B cell (primary cell): ENCODE data around the gene AFTPH. TPM values are rescaled to one million over a fixed set of nuclear protein-coding genes. Genes with fewer than 3 reads are reported as not detected.

Source experiments
- ATAC-seq: fragments of 200-7000 bp; cut with Tn5 transposase; one replicate; pipeline ENCODE4 v1.10.0; 2021; ENCODE audit warnings: low read depth, mild to moderate bottlenecking, moderate number of reproducible peaks, moderate library complexity
- CTCF ChIA-PET: fragments of 350-600 bp; sonication (Branson Sonifier 250); formaldehyde crosslinking; loops from one replicate; lab custom pipeline; 2021; ENCODE audit warnings: antibody characterized with exemption, inconsistent platforms; lab: Charles Lee
- POLR2A ChIA-PET: fragments of 350-600 bp; sonication (Branson Sonifier 250); formaldehyde crosslinking; loops from one replicate; lab custom pipeline; 2021; ENCODE audit warnings: antibody characterized with exemption; lab: Charles Lee
- DNase-seq: peaks from one replicate; pipeline ENCODE4 v3.0.0; 2013
- H2AFZ ChIP-seq: 2 replicates; pipeline ENCODE4 v1.6.1; 2012; ENCODE audit warnings: mild to moderate bottlenecking, low read depth, low read length; ENCODE audit not compliant: insufficient read depth, poor library complexity, severe bottlenecking
- H3K27ac ChIP-seq, 2 donors: 1 replicate in 1 of 2; 2 replicates in 1 of 2; pipeline ENCODE4 v1.5.1; 2012 to 2013; ENCODE audit warnings: low read length in 2 of 2, mild to moderate bottlenecking in 2 of 2, moderate library complexity in 1 of 2
- H3K27me3 ChIP-seq, 4 experiments: fragments of 200-600 bp in 1 of 4; sonication (generic) in 1 of 4; replicated peaks in 1 of 4; 1 replicate in 2 of 4; 2 replicates in 2 of 4; pipeline versions ENCODE4 v1.6.1 to v1.7.0; 2013 to 2016; ENCODE audit warnings: low read length in 3 of 4, mild to moderate bottlenecking in 2 of 4, mixed read lengths in 1 of 4, moderate library complexity in 1 of 4; ENCODE audit not compliant: insufficient read depth in 4 of 4, control insufficient read depth in 3 of 4; ENCODE audit errors: control extremely low read depth in 1 of 4
- H3K36me3 ChIP-seq, 2 experiments: replicated peaks in 1 of 2; 1 replicate in 1 of 2; 2 replicates in 1 of 2; pipeline versions ENCODE4 v1.6.1 to v1.7.1; 2013; ENCODE audit warnings: low read length in 1 of 2; ENCODE audit not compliant: insufficient read depth in 2 of 2, control insufficient read depth in 1 of 2; ENCODE audit errors: control extremely low read depth in 1 of 2, extremely low read depth in 1 of 2
- H3K4me1 ChIP-seq, 2 donors: fragments of 200-600 bp in 1 of 2; sonication (generic) in 1 of 2; 1 replicate in 1 of 2; 2 replicates in 1 of 2; pipeline versions ENCODE4 v1.5.1 to v1.6.1; 2013 to 2017; ENCODE audit warnings: low read length in 2 of 2; ENCODE audit not compliant: control insufficient read depth in 2 of 2, insufficient read depth in 2 of 2
- H3K4me2 ChIP-seq: replicated peaks from 2 replicates; pipeline ENCODE3; 2012; ENCODE audit warnings: mild to moderate bottlenecking, low read depth, low read length; ENCODE audit not compliant: poor library complexity, severe bottlenecking
- H3K4me3 ChIP-seq, 5 experiments: fragments of 200-600 bp in 1 of 5; sonication (generic) in 1 of 5; 1 replicate in 3 of 5; 2 replicates in 2 of 5; pipeline versions ENCODE4 v1.5.1 to v1.7.0; 2011 to 2016; ENCODE audit warnings: low read length in 4 of 5, mild to moderate bottlenecking in 4 of 5, low read depth in 2 of 5, control low read depth in 1 of 5, moderate library complexity in 1 of 5; ENCODE audit not compliant: insufficient read depth in 1 of 5; ENCODE audit errors: control extremely low read depth in 1 of 5, extremely low read depth in 1 of 5
- H3K79me2 ChIP-seq: fragments of 200-600 bp; sonication (generic); one replicate; pipeline ENCODE4 v1.6.0; 2016; ENCODE audit warnings: low read length; ENCODE audit not compliant: control insufficient read depth, insufficient read depth
- H3K9ac ChIP-seq: fragments of 200-600 bp; sonication (generic); 2 replicates; pipeline ENCODE4 v1.6.1; 2017; ENCODE audit warnings: mild to moderate bottlenecking, low read length, moderate library complexity
- H3K9me3 ChIP-seq, 3 donors: one replicate each; pipeline versions ENCODE4 v1.6.1 to v1.7.1; 2013; ENCODE audit warnings: low read length in 2 of 3; ENCODE audit not compliant: control insufficient read depth in 2 of 3, insufficient read depth in 1 of 3; ENCODE audit errors: control extremely low read depth in 1 of 3
- H4K20me1 ChIP-seq: 2 replicates; pipeline ENCODE4 v1.6.0; 2012; ENCODE audit warnings: mild to moderate bottlenecking, low read length; ENCODE audit not compliant: insufficient read depth, control insufficient read depth, poor library complexity, severe bottlenecking
- H3K27ac Mint-ChIP-seq: one replicate; pipeline ENCODE4 v1.8.0; 2021; ENCODE audit warnings: mixed read lengths
- H3K27me3 Mint-ChIP-seq: one replicate; pipeline ENCODE4 v1.8.0; 2021; ENCODE audit warnings: mixed read lengths
- H3K4me1 Mint-ChIP-seq: one replicate; pipeline ENCODE4 v1.8.0; 2021; ENCODE audit warnings: mixed read lengths
- H3K4me3 Mint-ChIP-seq: one replicate; pipeline ENCODE4 v1.8.0; 2021; ENCODE audit warnings: mixed read lengths
- H3K9me3 Mint-ChIP-seq: one replicate; pipeline ENCODE4 v1.8.0; 2022; ENCODE audit warnings: mixed read lengths; ENCODE audit not compliant: insufficient read depth
- EZH2 ChIP-seq: IDR thresholded peaks from 2 replicates; pipeline ENCODE4 v1.6.1; 2012; ENCODE audit warnings: borderline replicate concordance, low read depth, mild to moderate bottlenecking, moderate library complexity, low read length; ENCODE audit not compliant: insufficient read depth, poor library complexity, severe bottlenecking
- WGBS: methylation state at CpG from one replicate; pipeline ENCODE4 v1.1.5; 2013; ENCODE audit warnings: missing lambda C conversion rate; ENCODE audit not compliant: insufficient coverage; 5-methylcytosine and 5-hydroxymethylcytosine counted together
- intact Hi-C: fragments of 100-400 bp; cut with micrococcal nuclease; formaldehyde crosslinking; loops from one replicate; pipeline ENCODE4 v1.10.0; 2022
- polyA plus RNA-seq: library from polyadenylated mRNA; depleted of rRNA; stranded (reverse); fragments of >200 nt; gene quantifications from 2 replicates; pipeline ENCODE4 v1.2.3, GENCODE V29; 2012
- total RNA-seq, 2 donors: library from RNA; stranded (reverse); fragments of 120-200 nt in 1 of 2; gene quantifications; 1 replicate in 1 of 2; 2 replicates in 1 of 2; pipeline versions ENCODE4 v1.2.3 to v1.2.4, GENCODE V29; 2013 to 2022
- TF ChIP-seq, protein P1 (sequence below): fragments of 200-600 bp; IDR thresholded peaks from one replicate; pipeline ENCODE4 v1.8.0; 2022; ENCODE audit warnings: antibody characterized with exemption, mild to moderate bottlenecking

The AFTPH gene
- total and polyA plus RNA-seq, 2 donors (not counting 1 experiment from before 2014, with no cell fraction given) = 45.4 to 94.1 TPM

DNA sequence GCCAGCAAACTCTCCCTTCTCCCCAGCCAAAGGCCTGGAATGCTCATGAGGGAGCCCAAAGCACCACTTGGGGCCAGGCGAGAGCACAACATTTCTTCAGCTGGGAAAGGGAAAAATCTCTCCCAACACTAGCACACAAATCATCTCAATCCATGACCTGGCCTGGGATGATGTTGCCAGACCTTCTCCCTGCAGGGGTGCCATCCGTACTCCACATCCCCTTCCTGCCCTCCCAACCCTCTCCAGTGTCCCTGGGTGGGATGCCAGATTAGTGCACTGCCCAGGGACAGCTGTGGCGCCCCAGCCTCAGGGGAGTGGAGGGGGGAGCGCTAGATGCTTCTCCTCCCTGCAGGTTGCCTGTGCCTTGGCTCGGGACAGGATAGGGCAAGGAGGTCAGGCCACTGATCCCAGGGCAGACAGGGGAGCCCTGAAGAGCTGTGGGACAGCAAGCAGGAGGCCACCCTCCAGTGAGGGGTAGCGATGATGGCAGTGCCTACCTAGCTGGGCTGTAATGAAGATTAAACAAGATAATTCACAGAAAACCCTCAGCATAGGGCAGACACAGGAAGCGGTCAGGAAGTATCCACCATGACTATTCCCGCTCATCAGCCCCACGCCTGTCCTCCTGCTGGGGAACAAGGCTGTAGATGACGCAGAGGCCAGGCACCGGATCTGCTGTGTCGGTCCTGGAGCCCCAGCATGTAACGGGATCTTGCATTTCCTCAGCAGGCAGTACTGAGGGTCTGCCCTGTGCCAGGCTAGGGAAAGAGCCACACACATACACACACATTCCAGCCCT, 98.5 kb downstream of the AFTPH start:
- ATAC-seq (no peak), DNase-seq (no peak)
- Histone ChIP-seq H4K20me1 (no peaks in the 10 kb centered on the region), H3K79me2 (peaks cover 26% of the 10 kb centered on the region), H3K27ac (no peak overlapping the region), H3K9ac (no peak overlapping the region), H2AFZ (no peak overlapping the region), H3K9me3 (no peaks in the 10 kb centered on the region), H3K4me3 (no peak overlapping the region), H3K36me3 (no peaks in the 10 kb centered on the region), H3K27me3 (no peaks in the 10 kb centered on the region), H3K4me1 (peaks cover 7 to 13% of the 10 kb centered on the region in 2 donors), H3K4me2 (no peak overlapping the region)
- Mint-ChIP-seq H3K27me3 (no peaks in the 10 kb centered on the region), H3K27ac (no peak overlapping the region), H3K9me3 (no peaks in the 10 kb centered on the region), H3K4me3 (no peak overlapping the region), H3K4me1 (peaks cover 18% of the 10 kb centered on the region)
- ChIA-PET POLR2A (no interaction called here), CTCF (interaction anchor here (0.6 to 1.0 kb wide), 2 partner anchors 18 to 32 kb away, joined by 3 read pairs; partner anchors contain the start of gene SERTAD2)
- TF ChIP-seq, protein P1, sequence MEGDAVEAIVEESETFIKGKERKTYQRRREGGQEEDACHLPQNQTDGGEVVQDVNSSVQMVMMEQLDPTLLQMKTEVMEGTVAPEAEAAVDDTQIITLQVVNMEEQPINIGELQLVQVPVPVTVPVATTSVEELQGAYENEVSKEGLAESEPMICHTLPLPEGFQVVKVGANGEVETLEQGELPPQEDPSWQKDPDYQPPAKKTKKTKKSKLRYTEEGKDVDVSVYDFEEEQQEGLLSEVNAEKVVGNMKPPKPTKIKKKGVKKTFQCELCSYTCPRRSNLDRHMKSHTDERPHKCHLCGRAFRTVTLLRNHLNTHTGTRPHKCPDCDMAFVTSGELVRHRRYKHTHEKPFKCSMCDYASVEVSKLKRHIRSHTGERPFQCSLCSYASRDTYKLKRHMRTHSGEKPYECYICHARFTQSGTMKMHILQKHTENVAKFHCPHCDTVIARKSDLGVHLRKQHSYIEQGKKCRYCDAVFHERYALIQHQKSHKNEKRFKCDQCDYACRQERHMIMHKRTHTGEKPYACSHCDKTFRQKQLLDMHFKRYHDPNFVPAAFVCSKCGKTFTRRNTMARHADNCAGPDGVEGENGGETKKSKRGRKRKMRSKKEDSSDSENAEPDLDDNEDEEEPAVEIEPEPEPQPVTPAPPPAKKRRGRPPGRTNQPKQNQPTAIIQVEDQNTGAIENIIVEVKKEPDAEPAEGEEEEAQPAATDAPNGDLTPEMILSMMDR = no peak
- no peak for TF ChIP-seq EZH2
- WGBS = 88% methylated on average over 12 of the region's 13 CpGs
- intact Hi-C loops = no loop called here

DNA sequence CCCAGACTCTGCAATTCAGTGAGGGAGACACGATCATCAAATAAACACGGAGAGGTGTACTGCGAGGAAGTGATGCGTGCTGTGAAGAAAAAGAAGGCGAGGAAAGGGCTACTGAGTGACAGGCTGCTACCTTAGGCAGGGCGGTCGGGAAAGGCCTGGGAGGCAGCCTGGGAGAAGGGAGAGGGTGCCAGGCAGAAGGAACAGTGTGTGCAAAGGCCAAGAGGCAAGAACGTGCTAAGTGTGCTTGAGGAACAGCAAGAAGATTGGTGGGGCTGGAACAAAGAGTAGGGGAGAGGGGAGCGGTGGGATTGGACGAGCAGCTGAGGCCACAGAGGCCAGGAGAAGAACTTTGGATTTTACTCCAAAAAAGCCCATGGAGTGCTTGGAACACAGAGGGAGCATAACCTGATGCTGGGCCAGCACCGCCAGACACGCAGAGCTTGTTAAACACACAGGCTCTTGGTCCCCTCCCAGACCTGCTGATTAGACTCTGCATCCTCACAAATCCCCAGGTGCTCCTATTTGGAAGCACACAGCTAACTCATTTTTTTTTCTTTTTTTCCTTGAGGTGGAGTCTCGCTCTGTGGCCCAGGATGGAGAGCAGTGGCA, 99.2 kb downstream of the AFTPH start:
- H3K9me3 Mint-ChIP-seq = no peaks in the 10 kb centered on the region
- Histone ChIP-seq H3K9me3 (no peaks in the 10 kb centered on the region), H3K36me3 (no peaks in the 10 kb centered on the region), H2AFZ (no peak overlapping the region), H4K20me1 (peaks cover 1% of the 10 kb centered on the region), H3K4me2 (no peak overlapping the region), H3K79me2 (peaks cover 33% of the 10 kb centered on the region), H3K4me3 (no peak overlapping the region), H3K9ac (no peak overlapping the region), H3K27me3 (no peaks in the 10 kb centered on the region), H3K27ac (no peak overlapping the region), H3K4me1 (peaks cover 7 to 13% of the 10 kb centered on the region in 2 donors)
- peaks cover 15% of the 10 kb centered on the region for H3K4me1 Mint-ChIP-seq
- ATAC-seq = no peak
- intact Hi-C loops = no loop called here
- ChIA-PET CTCF (interaction anchor here (0.6 to 3.9 kb wide), 5 partner anchors 14 to 63 kb away, joined by 3 to 16 read pairs (median 3); partner anchors contain the start of gene SERTAD2), POLR2A (no interaction called here)
- H3K4me3 Mint-ChIP-seq = no peak overlapping the region
- 92% methylated on average over 11 of the region's 13 CpGs for whole genome bisulfite sequencing
- no peak for TF ChIP-seq EZH2
- TF ChIP-seq, protein P1 = no peak
- no peak overlapping the region for H3K27ac Mint-ChIP-seq
- no peak for DNase-seq
- no peaks in the 10 kb centered on the region for H3K27me3 Mint-ChIP-seq
